ENCODE data around the gene POMC. TPM values are rescaled to one million over a fixed set of nuclear protein-coding genes. Genes with fewer than 3 reads are reported as not detected.

The POMC gene
- total and polyA plus RNA-seq, 2 donors from 2014 or later: 1.5 to 2.1 TPM

DNA sequence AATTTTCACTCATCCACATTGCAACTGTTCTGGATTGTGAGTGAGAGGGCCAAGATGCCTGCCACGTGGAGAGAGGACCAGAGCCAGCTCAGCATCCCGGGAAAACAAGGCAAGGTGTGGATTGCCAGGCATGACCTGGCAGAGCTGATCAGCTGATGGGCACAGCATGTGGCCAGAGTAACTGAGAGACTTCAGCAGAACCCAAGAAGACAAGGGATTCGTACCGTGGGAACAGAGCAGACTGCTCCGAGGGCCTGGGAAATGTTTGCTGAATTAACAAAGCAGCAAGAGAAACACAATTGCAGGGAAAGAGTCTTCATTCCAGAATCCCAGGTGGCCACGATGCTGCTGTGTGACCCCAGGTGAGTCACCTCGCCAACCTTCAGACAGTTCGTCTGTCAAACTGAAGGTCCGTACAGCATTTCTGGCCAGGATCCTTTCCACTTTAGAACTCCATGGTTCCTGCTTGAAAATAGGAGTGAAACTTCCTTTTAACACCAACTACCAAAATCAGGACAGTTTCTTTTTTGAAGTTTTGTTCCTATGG, 26.3 kb upstream of the POMC start:
- DNase-seq (no peak), FAIRE-seq (no peak)
- Histone ChIP-seq H3K9ac (ENCODE audit: low read length in 3 of 3) (no peak overlapping the region), H3K4me1 (ENCODE audit: control insufficient read depth in 2 of 3, insufficient read depth in 2 of 3, low read depth in 1 of 3, low read length in 3 of 3) (peaks cover 0 to 2% (median 0%) of the 10 kb centered on the region in 3 donors), H3K9me3 (ENCODE audit: control insufficient read depth in 2 of 3, insufficient read depth in 1 of 3, low read length in 3 of 3) (no peaks in the 10 kb centered on the region), H3K27ac (ENCODE audit: low read depth in 2 of 2, low read length in 2 of 2) (no peak overlapping the region), H3K36me3 (ENCODE audit: control insufficient read depth in 2 of 3, insufficient read depth in 3 of 3, low read length in 3 of 3) (no peaks in the 10 kb centered on the region), H3K27me3 (ENCODE audit: control insufficient read depth, insufficient read depth, low read length) (no peaks in the 10 kb centered on the region), H3K4me3 (ENCODE audit: low read length in 3 of 3) (no peak overlapping the region)
- intact Hi-C loops (cut with DNase I): no loop called here
- TF ChIP-seq, protein P1, sequence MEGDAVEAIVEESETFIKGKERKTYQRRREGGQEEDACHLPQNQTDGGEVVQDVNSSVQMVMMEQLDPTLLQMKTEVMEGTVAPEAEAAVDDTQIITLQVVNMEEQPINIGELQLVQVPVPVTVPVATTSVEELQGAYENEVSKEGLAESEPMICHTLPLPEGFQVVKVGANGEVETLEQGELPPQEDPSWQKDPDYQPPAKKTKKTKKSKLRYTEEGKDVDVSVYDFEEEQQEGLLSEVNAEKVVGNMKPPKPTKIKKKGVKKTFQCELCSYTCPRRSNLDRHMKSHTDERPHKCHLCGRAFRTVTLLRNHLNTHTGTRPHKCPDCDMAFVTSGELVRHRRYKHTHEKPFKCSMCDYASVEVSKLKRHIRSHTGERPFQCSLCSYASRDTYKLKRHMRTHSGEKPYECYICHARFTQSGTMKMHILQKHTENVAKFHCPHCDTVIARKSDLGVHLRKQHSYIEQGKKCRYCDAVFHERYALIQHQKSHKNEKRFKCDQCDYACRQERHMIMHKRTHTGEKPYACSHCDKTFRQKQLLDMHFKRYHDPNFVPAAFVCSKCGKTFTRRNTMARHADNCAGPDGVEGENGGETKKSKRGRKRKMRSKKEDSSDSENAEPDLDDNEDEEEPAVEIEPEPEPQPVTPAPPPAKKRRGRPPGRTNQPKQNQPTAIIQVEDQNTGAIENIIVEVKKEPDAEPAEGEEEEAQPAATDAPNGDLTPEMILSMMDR (IDR thresholded peaks at IDR 0.05; ENCODE audit: borderline replicate concordance, extremely low read depth, insufficient read depth): no peak

DNA sequence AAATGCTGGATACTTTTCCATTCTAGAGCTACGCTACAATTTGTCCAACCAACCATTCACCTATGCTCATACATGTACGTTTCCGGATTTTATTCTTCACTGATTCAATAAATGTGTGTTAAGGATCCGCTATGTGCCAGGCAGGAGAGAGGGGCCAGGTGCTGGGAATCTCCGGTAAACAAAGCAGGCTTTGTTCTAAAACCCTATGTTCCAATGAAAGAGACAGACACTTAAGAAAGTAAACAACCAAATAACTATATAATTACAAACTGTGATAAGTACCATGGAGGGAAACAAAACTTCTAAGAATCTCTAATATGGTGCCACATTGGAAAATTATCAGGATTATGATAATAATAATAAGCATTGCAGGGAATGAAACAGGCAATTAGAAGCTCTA, 22.2 kb upstream of the POMC start:
- H3K4me1 ChIP-seq (ENCODE audit: control insufficient read depth in 2 of 3, insufficient read depth in 2 of 3, low read depth in 1 of 3, low read length in 3 of 3): no peaks in the 10 kb centered on the region
- TF ChIP-seq, protein P1 (IDR thresholded peaks at IDR 0.05; ENCODE audit: borderline replicate concordance, extremely low read depth, insufficient read depth): no peak
- no peaks in the 10 kb centered on the region for H3K27me3 ChIP-seq (ENCODE audit: control insufficient read depth, insufficient read depth, low read length)
- H3K27ac ChIP-seq (ENCODE audit: low read depth in 2 of 2, low read length in 2 of 2): no peak overlapping the region
- intact Hi-C loops (cut with DNase I): no loop called here
- no peak for FAIRE-seq
- no peak for DNase-seq
- H3K9me3 ChIP-seq (ENCODE audit: control insufficient read depth in 2 of 3, insufficient read depth in 1 of 3, low read length in 3 of 3): no peaks in the 10 kb centered on the region
- H3K9ac ChIP-seq (ENCODE audit: low read length in 3 of 3): no peak overlapping the region
- H3K4me3 ChIP-seq (ENCODE audit: low read length in 3 of 3): no peak overlapping the region
- H3K36me3 ChIP-seq (ENCODE audit: control insufficient read depth in 2 of 3, insufficient read depth in 3 of 3, low read length in 3 of 3): no peaks in the 10 kb centered on the region

DNA sequence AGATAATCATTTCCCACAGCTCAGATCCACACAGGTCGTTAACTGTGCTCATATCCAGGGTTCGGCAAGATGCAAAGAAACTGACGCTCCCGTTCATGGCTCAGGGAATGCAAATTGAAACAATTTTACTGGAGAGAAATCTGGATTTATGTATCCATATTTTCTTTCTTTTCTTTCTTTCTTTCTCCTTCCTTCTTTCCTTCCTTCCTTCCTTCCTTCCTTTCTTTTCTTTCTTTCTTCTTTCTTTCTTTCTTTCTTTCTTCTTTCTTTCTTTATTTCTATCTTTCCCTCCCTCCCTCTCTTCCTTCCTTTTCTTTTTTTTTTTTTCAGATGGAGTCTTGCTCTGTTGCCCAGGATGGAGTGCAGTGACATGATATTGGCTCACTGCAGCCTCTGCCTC, 20.0 kb upstream of the POMC start:
- Histone ChIP-seq H3K4me1 (ENCODE audit: control insufficient read depth in 2 of 3, insufficient read depth in 2 of 3, low read depth in 1 of 3, low read length in 3 of 3) (no peaks in the 10 kb centered on the region), H3K9ac (ENCODE audit: low read length in 3 of 3) (no peak overlapping the region), H3K27me3 (ENCODE audit: control insufficient read depth, insufficient read depth, low read length) (no peaks in the 10 kb centered on the region), H3K9me3 (ENCODE audit: control insufficient read depth in 2 of 3, insufficient read depth in 1 of 3, low read length in 3 of 3) (no peaks in the 10 kb centered on the region), H3K36me3 (ENCODE audit: control insufficient read depth in 2 of 3, insufficient read depth in 3 of 3, low read length in 3 of 3) (no peaks in the 10 kb centered on the region), H3K27ac (ENCODE audit: low read depth in 2 of 2, low read length in 2 of 2) (no peak overlapping the region), H3K4me3 (ENCODE audit: low read length in 3 of 3) (no peak overlapping the region)
- FAIRE-seq: no peak
- TF ChIP-seq, protein P1 (IDR thresholded peaks at IDR 0.05; ENCODE audit: borderline replicate concordance, extremely low read depth, insufficient read depth): no peak
- no peak for DNase-seq
- intact Hi-C loops (cut with DNase I): no loop called here
